Measurements from ENCODE around the gene ASTL.
"Not testable (repeated sequence)": the region's sequence is repeated elsewhere in the genome, so short reads cannot be mapped to it uniquely, and the experiment has no call there.

DNA sequence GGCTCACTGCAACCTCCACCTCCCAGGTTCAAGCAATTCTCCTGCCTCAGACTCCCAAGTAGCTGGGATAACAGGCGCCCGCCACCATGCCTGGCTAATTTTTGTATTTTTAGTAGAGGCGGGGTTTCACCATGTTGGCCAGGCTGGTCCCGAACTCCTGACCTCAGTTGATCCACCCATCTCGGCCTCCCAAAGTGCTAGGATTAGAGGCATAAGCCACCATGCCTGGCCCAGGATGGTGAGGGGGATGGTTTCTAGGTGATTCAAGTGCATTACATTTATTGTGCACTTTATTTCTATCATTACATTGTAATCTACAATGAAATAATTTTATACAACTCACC, 3.3 kb upstream of the ASTL start:
- TF ChIP-seq, protein P1, sequence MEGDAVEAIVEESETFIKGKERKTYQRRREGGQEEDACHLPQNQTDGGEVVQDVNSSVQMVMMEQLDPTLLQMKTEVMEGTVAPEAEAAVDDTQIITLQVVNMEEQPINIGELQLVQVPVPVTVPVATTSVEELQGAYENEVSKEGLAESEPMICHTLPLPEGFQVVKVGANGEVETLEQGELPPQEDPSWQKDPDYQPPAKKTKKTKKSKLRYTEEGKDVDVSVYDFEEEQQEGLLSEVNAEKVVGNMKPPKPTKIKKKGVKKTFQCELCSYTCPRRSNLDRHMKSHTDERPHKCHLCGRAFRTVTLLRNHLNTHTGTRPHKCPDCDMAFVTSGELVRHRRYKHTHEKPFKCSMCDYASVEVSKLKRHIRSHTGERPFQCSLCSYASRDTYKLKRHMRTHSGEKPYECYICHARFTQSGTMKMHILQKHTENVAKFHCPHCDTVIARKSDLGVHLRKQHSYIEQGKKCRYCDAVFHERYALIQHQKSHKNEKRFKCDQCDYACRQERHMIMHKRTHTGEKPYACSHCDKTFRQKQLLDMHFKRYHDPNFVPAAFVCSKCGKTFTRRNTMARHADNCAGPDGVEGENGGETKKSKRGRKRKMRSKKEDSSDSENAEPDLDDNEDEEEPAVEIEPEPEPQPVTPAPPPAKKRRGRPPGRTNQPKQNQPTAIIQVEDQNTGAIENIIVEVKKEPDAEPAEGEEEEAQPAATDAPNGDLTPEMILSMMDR (IDR thresholded peaks at IDR 0.05), result not testable (repeated sequence)
- not testable (repeated sequence) for TF ChIP-seq ZFX (IDR thresholded peaks at IDR 0.05; ENCODE audit: borderline replicate concordance)
